Activated B cell treated with CpG ODN at 0.5 μM for 24 hours (primary cell): ENCODE measurements around the gene PCK2. TPM values are rescaled to one million over a fixed set of nuclear protein-coding genes. Genes with fewer than 3 reads are reported as not detected.

ENCODE experiments used
- ATAC-seq: fragments of 200-7000 bp; cut with Tn5 transposase; one replicate; pipeline ENCODE4 v1.10.0; 2021; ENCODE audit warnings: low read depth, mild to moderate bottlenecking, moderate library complexity
- CTCF ChIA-PET: fragments of 350-600 bp; sonication (Branson Sonifier 250); formaldehyde crosslinking; loops from one replicate; lab custom pipeline; 2021; ENCODE audit warnings: antibody characterized with exemption; lab: Charles Lee
- POLR2A ChIA-PET: fragments of 350-600 bp; sonication (Branson Sonifier 250); formaldehyde crosslinking; loops from one replicate; lab custom pipeline; 2021; ENCODE audit warnings: antibody characterized with exemption; lab: Charles Lee
- DNase-seq: peaks from one replicate; pipeline ENCODE4 v3.0.0; 2022
- H3K27ac Mint-ChIP-seq: one replicate; pipeline ENCODE4 v1.8.0; 2020; ENCODE audit warnings: mixed read lengths
- H3K27me3 Mint-ChIP-seq: one replicate; pipeline ENCODE4 v1.8.0; 2021; ENCODE audit warnings: mixed read lengths
- H3K36me3 Mint-ChIP-seq: one replicate; pipeline ENCODE4 v1.8.0; 2021; ENCODE audit warnings: low read depth, mixed read lengths
- H3K4me1 Mint-ChIP-seq: one replicate; pipeline ENCODE4 v1.8.0; 2021; ENCODE audit warnings: mixed read lengths
- H3K4me3 Mint-ChIP-seq: one replicate; pipeline ENCODE4 v1.8.0; 2020; ENCODE audit warnings: mild to moderate bottlenecking, mixed read lengths
- H3K9me3 Mint-ChIP-seq: one replicate; pipeline ENCODE4 v1.8.0; 2020; ENCODE audit warnings: mixed read lengths
- intact Hi-C: fragments of 100-400 bp; cut with micrococcal nuclease; formaldehyde crosslinking; loops from one replicate; pipeline ENCODE4 v1.15.1; 2024
- total RNA-seq: library from RNA; stranded (reverse); gene quantifications from 2 replicates; pipeline ENCODE4 v1.2.3, GENCODE V29; 2022
- TF ChIP-seq, protein P1 (sequence below): fragments of 200-600 bp; IDR thresholded peaks from one replicate; pipeline ENCODE4 v1.8.0; 2022; ENCODE audit warnings: antibody characterized with exemption, mild to moderate bottlenecking

The PCK2 gene
- total RNA-seq, 1 donor from 2014 or later = 102 TPM

- H3K36me3 Mint-ChIP-seq = no peaks in the 10 kb centered on the region
- H3K9me3 Mint-ChIP-seq = no peaks in the 10 kb centered on the region
- no peak overlapping the region for H3K27ac Mint-ChIP-seq
- intact Hi-C loops = loop anchor here (2.0 kb wide), 2 partner anchors 67 to 351 kb away; partner anchors contain the start of genes PSME2 and RNF31
- H3K4me3 Mint-ChIP-seq = peak overlapping the region; percentile 25
- no peaks in the 10 kb centered on the region for H3K27me3 Mint-ChIP-seq
- ATAC-seq (no peak), DNase-seq (no peak)
- H3K4me1 Mint-ChIP-seq = peaks cover 46% of the 10 kb centered on the region
- CTCF ChIA-PET = interaction anchor here (1.5 to 4.0 kb wide), 5 partner anchors 11 to 29 kb away, joined by 4 to 24 read pairs (median 9); partner anchors contain the start of gene PCK2
- TF ChIP-seq, protein P1, sequence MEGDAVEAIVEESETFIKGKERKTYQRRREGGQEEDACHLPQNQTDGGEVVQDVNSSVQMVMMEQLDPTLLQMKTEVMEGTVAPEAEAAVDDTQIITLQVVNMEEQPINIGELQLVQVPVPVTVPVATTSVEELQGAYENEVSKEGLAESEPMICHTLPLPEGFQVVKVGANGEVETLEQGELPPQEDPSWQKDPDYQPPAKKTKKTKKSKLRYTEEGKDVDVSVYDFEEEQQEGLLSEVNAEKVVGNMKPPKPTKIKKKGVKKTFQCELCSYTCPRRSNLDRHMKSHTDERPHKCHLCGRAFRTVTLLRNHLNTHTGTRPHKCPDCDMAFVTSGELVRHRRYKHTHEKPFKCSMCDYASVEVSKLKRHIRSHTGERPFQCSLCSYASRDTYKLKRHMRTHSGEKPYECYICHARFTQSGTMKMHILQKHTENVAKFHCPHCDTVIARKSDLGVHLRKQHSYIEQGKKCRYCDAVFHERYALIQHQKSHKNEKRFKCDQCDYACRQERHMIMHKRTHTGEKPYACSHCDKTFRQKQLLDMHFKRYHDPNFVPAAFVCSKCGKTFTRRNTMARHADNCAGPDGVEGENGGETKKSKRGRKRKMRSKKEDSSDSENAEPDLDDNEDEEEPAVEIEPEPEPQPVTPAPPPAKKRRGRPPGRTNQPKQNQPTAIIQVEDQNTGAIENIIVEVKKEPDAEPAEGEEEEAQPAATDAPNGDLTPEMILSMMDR = no peak
- POLR2A ChIA-PET = interaction anchor here (2.3 to 5.1 kb wide), 5 partner anchors 13 to 163 kb away, joined by 10 to 111 read pairs (median 16); partner anchors contain the start of genes DCAF11, EMC9, IRF9 and NRL
Measured at GRCh38 chr14:24079491-24080141, 14.5 kb upstream of the PCK2 start.

- no peaks in the 10 kb centered on the region for H3K27me3 Mint-ChIP-seq
- peak overlapping the region; percentile 44 for H3K4me3 Mint-ChIP-seq
- peak overlapping the region; percentile 83 for H3K27ac Mint-ChIP-seq
- ChIA-PET CTCF (interaction anchor here (1.1 to 4.0 kb wide), 7 partner anchors 10 to 46 kb away, joined by 3 to 24 read pairs (median 7); partner anchors contain the start of genes CARMIL3 and PCK2), POLR2A (interaction anchor here (0.8 to 5.1 kb wide), 10 partner anchors 10 to 162 kb away, joined by 3 to 111 read pairs (median 12); partner anchors contain the start of genes DCAF11, EMC9, IRF9 and NRL)
- H3K36me3 Mint-ChIP-seq = no peaks in the 10 kb centered on the region
- ATAC-seq (no peak), DNase-seq (no peak)
- TF ChIP-seq, protein P1 = no peak
- H3K9me3 Mint-ChIP-seq = no peaks in the 10 kb centered on the region
- H3K4me1 Mint-ChIP-seq = peaks cover 42% of the 10 kb centered on the region
- intact Hi-C loops = loop anchor here (2.0 kb wide), 2 partner anchors 67 to 351 kb away; partner anchors contain the start of genes PSME2 and RNF31
Measured at GRCh38 chr14:24080142-24080530, 14.0 kb upstream of the PCK2 start.

DNA sequence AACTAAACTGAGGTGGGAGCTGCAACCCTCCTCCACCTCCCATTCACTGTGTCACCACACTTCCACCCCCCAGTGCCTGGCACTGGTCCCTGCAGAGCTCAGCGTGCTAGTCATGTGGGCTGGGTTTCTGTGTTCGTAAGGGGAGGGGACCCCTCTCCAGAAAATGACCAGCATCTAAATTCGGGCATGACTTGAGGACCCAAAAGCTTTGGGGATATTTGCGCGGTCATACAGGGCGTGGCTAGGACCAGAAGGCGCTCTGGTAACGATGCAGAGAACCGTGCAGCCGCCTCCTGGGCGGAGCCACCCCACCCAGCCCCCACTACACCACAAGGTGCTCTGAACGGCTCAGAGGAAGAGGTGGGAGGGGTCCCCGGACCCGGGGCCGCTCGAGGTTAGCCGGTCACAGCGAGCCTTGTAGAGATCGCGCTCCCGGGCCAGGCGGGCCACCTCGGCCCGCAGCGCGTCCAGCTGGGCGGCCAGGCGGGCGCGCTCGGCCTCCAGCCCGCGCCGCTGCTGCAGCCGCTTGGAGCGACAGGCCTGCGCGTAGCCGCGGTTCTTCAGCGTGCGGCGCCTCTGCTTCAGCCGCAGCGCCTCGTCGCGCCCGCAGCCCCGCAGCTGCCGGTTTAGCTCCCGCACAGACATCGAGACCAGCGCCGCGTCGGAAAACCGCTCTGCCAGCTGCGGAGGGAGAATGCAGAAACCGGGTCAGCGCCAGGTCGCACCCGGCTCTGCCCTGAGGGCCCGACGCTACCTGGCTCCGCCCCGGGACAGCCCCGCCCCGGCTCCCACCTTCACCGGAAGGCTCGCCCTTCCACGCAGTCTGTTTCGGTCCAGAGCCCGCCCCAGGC lies 13.0 kb upstream of the PCK2 start:
- Mint-ChIP-seq H3K4me1 (peaks cover 32% of the 10 kb centered on the region), H3K36me3 (no peaks in the 10 kb centered on the region), H3K4me3 (peak overlapping the region; percentile 82), H3K27ac (peak overlapping the region; percentile 83), H3K27me3 (no peaks in the 10 kb centered on the region), H3K9me3 (no peaks in the 10 kb centered on the region)
- peak; percentile 95 for ATAC-seq
- intact Hi-C loops = loop anchor here (1.0 to 2.0 kb wide), 6 partner anchors 9 to 350 kb away; partner anchors contain the start of genes CARMIL3, DCAF11, NRL and PCK2
- TF ChIP-seq, protein P1 = no peak
- peak; percentile 75 for DNase-seq
- ChIA-PET CTCF (interaction anchor here (1.1 to 4.0 kb wide), 12 partner anchors 9 to 251 kb away, joined by 3 to 24 read pairs (median 4); partner anchors contain the start of genes CARMIL3 and PCK2), POLR2A (interaction anchor here (0.6 to 5.1 kb wide), 18 partner anchors 11 to 1152 kb away, joined by 3 to 111 read pairs (median 5); partner anchors contain the start of genes CARMIL3, DCAF11, EMC9 and IRF9)

DNA sequence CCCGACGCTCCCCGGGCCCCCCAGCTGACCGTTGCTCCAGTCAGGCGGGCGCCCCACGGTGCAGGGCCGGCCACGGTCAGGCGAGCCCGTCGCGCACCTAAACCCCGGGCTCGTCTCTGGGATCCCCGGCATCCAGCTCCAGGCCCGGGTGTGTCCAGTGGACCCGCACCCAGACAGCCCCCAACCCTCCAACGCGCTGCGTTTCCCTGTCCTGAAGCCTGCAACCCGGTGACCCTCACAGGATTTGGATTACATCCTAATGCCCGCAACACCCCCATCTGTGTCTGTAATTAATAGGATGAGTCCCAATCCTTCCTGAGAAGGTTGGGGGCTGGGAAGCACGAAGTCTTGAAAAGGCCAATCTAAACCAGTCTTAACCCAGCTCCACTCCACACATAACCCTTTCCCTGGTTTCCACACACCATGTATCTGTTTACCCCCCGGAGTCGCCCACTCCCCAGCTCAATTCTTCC lies 12.3 kb upstream of the PCK2 start:
- H3K9me3 Mint-ChIP-seq = no peaks in the 10 kb centered on the region
- CTCF ChIA-PET = interaction anchor here (1.1 to 4.0 kb wide), 9 partner anchors 9 to 250 kb away, joined by 3 to 24 read pairs (median 5); partner anchors contain the start of gene PCK2
- peak overlapping the region; percentile 82 for H3K4me3 Mint-ChIP-seq
- no peaks in the 10 kb centered on the region for H3K27me3 Mint-ChIP-seq
- DNase-seq = no peak
- peak overlapping the region; percentile 82 for H3K27ac Mint-ChIP-seq
- POLR2A ChIA-PET = interaction anchor here (0.9 to 5.1 kb wide), 12 partner anchors 11 to 1152 kb away, joined by 3 to 111 read pairs (median 10); partner anchors contain the start of genes CARMIL3, DCAF11, EMC9 and IRF9
- intact Hi-C loops = loop anchor here (1.0 to 2.0 kb wide), 6 partner anchors 9 to 349 kb away; partner anchors contain the start of genes CARMIL3, DCAF11, NRL and PCK2
- peaks cover 25% of the 10 kb centered on the region for H3K4me1 Mint-ChIP-seq
- TF ChIP-seq, protein P1 = no peak
- no peaks in the 10 kb centered on the region for H3K36me3 Mint-ChIP-seq
- no peak for ATAC-seq
